ENCODE measurements around the gene RCOR2.

DNA sequence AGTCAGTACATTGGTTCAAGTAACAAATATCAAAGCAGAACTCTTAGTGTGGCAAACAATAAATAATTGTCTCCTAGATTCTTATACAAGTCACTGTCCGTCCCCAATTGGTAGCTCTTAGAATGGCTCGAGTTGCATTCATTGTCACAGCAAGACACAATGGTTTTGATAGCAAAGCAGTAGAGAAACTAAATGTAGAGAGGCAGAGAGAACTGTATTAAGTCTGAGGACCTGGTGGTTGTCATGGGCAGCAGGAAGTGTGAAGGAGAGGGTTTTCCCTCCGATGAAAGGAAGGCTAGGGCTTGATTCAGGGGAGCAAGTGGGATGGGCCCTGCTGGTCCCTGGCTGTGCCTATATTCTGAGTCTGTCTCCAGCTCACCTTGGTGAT, 36.6 kb downstream of the RCOR2 start:
- no peak for TF ChIP-seq ZNF24 (IDR thresholded peaks at IDR 0.05)
- no peak for TF ChIP-seq ARID2 (CRISPR knock-in tag; IDR thresholded peaks at IDR 0.05; ENCODE audit: borderline replicate concordance)
- TF ChIP-seq, protein P1, sequence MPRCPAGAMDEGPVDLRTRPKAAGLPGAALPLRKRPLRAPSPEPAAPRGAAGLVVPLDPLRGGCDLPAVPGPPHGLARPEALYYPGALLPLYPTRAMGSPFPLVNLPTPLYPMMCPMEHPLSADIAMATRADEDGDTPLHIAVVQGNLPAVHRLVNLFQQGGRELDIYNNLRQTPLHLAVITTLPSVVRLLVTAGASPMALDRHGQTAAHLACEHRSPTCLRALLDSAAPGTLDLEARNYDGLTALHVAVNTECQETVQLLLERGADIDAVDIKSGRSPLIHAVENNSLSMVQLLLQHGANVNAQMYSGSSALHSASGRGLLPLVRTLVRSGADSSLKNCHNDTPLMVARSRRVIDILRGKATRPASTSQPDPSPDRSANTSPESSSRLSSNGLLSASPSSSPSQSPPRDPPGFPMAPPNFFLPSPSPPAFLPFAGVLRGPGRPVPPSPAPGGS (CRISPR knock-in tag; IDR thresholded peaks at IDR 0.05), result no peak
- no peak for TF ChIP-seq MZF1 (CRISPR knock-in tag; IDR thresholded peaks at IDR 0.05; ENCODE audit: borderline replicate concordance)
- no peak for TF ChIP-seq CEBPB (IDR thresholded peaks at IDR 0.05; ENCODE audit: borderline replicate concordance, low read depth, low read length)
- no peak for TF ChIP-seq CREM (IDR thresholded peaks at IDR 0.05)
- no peak for TF ChIP-seq CREM (CRISPR knock-in tag; IDR thresholded peaks at IDR 0.05)
- no peak for TF ChIP-seq POLR2AphosphoS5 (IDR thresholded peaks at IDR 0.05; ENCODE audit: low read depth, low read length)
- TF ChIP-seq, protein P2, sequence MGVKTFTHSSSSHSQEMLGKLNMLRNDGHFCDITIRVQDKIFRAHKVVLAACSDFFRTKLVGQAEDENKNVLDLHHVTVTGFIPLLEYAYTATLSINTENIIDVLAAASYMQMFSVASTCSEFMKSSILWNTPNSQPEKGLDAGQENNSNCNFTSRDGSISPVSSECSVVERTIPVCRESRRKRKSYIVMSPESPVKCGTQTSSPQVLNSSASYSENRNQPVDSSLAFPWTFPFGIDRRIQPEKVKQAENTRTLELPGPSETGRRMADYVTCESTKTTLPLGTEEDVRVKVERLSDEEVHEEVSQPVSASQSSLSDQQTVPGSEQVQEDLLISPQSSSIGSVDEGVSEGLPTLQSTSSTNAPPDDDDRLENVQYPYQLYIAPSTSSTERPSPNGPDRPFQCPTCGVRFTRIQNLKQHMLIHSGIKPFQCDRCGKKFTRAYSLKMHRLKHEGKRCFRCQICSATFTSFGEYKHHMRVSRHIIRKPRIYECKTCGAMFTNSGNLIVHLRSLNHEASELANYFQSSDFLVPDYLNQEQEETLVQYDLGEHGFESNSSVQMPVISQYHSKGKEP (CRISPR knock-in tag; IDR thresholded peaks at IDR 0.05), result no peak

All from HepG2 (cell line).